ENCODE measurements around the gene BSDC1.
"Not testable (repeated sequence)": the region's sequence is repeated elsewhere in the genome, so short reads cannot be mapped to it uniquely, and the experiment has no call there.

Gene BSDC1

DNA sequence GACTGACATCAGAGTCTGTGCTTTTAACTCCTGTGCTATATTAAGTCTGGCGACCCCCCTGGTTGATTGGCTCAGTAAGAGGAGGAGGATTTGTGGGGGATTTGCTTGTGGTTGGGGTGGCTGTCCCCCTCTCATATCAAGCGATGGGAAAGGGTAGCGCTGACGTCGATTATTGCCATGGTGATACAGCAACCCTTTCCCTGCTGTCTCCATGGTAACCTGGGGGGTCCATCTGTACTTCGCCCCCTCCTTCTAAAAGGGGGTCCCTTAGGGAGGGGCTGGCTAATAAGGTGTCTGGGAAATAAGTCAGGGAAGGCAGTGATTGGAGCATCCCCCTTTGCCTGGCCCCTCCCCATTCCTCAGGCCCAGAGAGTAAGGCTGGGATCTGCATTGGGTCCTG is 36.6 kb downstream of the BSDC1 start:
- DNase-seq (ENCODE audit: low read depth in 2 of 2), result no peak

DNA sequence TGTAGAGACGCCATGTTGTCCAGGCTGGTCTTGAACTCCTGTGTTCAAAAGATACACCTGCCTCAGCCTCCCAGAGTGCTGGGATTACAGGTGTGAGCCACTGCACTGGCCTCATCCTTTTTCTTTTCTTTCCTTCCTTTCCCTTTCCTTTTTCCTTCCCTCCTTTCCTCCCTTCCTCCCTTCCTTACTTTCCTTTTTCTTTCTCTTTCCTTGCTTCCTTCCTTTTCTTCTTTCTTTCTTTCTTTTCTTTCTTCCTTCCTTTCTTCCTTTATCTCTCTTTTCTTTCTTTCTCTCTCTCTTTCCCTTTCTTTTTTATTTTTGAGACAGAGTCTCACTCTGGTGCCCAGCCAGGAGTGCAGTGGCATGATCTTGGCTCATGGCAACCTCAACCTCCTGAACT is 37.8 kb downstream of the BSDC1 start:
- no peak for DNase-seq (ENCODE audit: low read depth in 2 of 2)

DNA sequence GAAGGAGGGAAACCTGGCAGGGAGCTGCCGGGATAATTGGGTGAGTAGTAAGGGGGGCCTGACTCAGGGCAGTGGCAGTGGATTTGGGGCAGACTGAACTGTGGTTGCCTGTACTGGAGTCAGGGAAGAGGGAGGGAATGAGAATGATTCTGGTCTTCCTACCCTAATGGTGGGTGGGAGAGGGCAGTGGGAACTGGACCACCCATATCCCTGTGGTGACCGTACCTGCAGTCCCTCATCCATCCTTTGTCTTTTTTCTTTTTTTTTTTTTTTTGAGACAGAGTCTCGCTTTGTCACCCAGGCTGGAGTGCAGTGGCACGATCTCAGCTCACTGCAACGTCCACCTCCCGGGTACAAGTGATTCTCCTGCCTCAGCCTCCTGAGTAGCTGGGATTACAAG is 38.5 kb downstream of the BSDC1 start:
- DNase-seq (ENCODE audit: low read depth in 2 of 2), result not testable (repeated sequence)

DNA sequence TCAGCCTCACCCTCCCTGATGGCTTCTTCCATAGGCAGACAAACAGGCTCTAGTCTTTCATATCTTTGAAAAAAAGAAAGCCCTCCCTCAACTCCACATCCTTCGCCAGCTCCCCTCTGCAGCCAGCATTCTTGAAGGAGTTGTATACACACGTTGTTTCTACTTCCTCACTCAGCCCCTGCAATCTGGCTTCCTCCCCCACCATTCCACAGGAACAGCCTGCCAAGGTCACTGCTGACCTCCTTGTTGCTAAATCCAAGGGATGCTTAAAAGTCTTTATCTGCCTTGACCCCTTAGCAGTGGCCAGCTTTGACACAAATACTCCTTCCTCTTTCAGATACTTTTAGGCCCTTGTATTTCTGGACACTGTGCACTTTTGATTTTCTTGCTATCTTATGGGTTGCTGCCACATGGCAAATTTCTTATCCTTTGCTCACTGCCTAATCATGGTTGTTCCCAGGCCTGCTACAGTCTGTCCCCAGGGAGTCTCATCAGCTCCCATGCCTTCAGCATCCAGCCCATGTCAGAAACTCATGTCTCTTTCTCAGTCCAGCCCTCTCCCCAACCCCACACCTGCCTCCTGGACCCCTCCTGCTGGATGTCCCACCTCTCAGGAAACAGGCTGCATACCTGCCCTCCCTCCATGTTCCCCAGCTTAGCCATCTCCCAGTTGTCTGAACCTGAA is 40.2 kb downstream of the BSDC1 start:
- DNase-seq (ENCODE audit: low read depth in 2 of 2), result no peak

DNA sequence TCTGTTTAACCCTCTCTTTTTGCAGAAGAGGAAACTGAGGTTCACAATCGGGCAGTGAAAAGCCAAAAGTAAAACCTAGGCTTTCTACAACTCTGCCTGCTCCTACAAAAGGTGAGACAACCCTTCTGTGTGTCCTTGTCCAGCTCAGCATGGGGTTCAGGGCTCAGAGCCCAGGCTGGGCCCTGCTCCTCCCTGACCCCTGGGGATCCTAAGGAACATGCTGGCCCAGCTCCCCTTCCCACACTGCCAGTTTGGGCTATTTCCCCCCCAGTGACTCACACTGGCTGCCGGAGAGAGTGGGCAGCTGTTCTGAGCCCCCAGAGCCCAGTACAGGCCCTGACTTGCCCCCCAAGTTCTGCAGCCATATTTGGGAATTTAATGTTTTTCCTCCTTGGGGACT is 40.8 kb downstream of the BSDC1 start:
- no peak for DNase-seq (ENCODE audit: low read depth in 2 of 2)

DNA sequence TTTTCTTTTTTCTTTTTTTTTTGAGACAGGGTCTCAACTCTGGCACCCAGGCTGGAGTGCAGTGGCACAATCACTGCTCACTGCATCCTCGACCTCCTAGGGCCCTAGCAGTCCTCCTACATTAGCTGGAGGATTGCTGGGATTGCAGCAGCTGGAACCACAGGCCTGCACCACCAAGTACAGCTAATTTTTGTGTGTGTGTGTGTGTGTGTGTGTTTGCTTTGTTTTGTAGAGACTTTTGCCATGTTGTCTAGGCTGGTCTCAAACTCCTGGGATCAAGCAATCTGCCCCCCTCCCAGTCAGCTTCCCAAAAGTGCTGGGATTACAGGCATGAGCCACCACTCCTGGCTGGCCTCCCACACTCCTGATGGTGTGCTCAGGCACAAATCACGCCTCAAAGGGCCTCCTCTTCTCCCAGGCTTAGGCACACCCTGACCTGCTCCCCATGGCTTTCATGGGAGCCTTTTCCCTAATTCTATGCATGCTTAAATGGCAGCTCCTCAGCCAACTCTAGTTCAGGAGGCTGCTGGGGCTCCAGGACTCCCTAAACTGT is 41.3 kb downstream of the BSDC1 start:
- DNase-seq (ENCODE audit: low read depth in 2 of 2), result no peak

DNA sequence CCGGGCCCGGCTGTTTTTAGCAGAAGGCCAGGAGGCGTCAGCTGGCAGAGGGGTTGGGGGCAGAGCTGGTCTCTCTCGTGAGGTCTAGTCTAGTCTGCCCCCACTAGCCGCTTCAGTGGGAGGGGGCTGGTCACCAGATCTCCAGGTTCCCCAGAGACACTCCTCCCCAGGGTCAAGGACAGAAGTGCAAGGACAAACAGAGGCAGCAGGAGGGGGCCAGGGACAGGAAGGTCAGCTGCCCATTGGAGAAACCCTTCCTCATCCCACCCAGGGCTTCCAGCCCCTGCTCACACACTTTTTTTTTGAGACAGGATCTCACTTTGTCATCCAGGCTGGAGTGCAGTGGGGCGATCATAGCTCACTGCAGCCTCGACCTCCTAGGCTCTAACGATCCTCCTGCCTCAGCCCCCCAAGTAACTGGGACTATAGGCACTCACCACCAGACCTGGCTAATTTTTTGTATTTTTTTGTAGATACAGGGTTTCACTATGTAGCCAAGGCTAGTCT is 41.9 kb downstream of the BSDC1 start:
- no peak for DNase-seq (ENCODE audit: low read depth in 2 of 2)

DNA sequence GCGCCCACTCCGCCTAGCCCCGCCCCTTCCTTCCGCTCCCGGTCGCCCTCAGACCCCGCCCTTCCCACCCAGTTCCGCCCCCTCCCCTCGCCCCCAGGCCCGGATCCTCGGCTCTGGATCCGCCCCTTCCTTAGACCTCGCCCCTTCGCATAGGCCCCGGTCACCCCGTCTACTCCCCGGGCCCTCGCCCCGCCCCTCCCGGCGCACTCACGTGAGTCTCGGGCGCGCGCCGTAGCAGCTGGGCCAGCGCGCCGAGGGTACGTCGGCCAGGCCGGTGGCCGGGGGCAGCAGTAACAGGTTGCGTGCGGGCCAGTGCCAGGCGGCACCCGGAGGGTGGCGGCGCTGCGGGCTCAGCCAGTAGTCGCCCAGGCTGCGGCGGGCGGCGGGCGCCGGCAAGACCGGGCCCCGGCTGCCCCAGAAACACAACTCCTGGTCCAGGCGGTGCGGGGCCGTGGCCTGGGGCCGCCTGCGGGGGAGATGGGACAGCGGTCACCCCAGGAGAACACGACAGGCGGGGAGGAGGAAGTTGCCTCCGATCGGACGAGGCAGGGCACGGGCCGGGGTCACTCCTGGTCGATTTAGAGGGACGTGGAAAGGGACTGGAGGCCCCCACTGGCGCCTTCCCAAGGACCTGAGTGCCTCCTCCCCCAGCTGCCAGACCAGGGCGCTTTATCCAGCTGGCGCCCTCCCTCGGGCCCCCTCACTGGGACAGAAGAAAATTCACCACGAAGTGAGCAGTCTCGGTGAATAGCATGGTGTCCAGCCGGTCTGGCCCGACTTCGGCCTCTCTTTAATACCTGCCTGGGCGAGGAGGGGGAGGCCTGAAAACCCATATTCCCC is 42.6 kb downstream of the BSDC1 start:
- peak; percentile 86 to 87 for DNase-seq (ENCODE audit: low read depth in 2 of 2)

DNA sequence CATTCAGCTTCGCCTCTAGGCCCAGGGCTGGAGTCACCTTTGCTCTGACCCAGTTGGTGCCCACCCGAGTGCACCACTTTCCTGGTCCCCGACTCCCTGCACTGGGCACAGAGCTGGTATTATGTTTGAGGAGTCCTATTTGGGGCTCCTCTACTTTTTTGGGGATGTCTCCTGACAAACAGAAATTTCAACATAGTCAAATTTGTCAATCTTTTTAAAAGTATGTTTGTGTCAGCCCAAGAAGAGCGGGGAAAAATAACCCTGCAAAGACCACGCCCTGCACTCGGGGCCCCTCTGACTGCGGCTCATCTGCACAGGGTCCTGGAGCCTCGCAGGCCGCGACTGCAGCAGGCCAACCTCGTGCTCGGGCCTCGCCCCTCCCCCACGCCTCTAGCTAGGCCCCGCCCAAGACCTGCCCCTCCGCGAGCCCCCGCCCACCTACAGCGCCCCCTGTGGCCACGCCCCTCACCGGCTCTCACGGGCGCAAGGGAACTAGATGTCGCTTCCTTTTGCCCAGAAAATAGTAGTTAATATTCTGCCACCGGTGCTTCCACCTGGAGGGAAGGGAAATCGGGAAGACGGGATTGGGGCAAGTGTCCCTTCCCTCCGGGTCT is 43.3 kb downstream of the BSDC1 start:
- peak; percentile 70 to 80 for DNase-seq (ENCODE audit: low read depth in 2 of 2)

DNA sequence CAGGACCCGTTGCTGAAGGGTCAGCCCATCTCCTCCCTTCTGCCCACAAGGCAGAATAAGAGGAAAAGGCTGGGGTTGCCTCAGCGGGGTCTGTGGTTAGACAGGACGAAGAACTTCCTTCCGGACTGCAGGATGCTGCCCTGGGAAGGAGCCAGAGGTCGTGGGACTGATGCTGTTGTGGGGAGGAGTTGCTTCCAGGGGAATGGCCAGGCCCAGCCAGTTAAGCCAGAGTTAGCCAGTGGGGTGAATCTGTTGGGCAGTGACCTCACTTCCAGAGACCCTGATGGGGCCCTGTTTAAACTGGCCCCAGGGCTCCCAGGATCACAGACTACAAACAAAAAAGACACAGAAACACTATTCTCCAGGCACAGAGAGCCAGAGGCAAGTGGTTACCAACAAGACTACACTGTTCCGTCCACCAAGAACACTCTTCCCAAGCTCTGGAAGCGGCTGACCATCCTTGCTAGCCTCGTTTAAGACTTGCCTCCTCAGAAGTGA is 45.0 kb downstream of the BSDC1 start:
- DNase-seq (ENCODE audit: low read depth in 2 of 2), result no peak

DNA sequence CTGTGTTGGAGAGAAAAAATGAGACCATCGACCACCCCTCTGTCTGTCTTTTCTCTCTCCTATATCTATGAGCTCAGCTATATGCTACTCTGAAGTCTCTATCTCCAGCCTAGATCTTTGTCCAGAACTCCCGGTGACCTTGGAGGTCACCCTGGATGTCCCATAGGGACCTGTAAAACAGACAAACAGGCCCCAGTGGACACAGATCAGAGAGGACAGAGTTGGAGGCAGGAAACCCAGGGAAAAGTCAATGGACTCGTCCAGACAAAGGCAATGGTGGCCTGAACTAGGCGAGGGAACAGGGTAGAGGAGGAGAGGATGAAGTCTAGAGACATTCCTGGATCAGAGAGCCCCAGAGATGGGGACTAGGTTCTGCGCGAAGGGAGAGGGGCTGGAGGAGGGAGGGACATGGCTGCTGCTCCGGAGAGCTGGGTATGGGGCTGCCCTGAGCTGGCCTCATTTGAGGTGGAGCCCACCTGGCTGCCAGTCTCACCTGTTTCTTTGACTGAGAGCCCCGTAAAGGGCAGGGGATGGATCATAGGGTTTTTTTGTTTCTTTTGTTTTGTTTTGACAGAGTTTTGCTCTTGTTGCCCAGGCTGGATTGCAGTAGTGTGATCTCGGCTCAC is 47.6 kb downstream of the BSDC1 start:
- DNase-seq (ENCODE audit: low read depth in 2 of 2), result no peak

DNA sequence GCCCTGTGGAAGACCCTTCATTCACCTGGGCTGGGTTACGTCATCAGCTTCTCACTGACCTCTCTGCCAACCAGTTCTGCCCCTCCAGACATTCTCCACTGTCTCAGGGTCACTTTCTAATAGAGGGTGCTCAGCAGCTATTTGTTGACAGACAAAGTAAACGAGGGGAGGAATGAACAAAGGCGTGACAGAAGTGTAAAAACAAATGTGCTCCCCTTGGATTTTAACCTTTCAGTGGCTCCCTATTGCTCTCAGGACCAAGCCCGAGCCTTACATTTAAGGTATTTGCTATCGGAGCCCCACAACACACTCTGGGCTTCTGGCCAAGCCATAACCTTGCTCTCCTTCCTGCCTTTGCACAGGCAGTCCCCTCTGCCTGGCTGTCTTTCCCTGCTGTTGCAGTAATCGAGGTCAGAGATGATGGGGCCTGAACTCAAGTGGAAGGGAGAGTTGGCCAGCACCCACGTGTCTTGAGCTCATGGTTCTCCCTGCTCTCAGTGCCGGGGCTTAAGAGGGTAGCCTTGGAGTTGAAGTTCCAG is 48.9 kb downstream of the BSDC1 start:
- DNase-seq (ENCODE audit: low read depth in 2 of 2), result no peak

DNA sequence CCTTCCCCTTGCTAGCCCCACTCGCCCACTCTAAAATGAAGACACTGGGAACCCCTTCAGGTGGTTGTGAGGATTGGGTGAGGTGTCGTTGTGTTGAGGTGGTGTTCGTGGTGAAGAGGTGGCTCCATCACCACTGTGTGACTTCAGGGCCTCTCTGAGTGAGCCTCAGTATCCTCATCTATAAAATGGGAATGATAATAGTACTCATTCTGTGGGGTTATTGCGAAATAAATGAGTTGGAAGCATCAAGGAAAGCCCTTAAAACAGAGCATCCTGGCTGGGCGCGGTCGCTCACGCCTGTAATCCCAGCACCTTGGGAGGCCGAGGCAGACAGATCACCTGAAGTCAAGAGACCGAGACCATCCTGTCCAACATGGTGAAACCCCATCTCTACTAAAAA is 51.5 kb downstream of the BSDC1 start:
- DNase-seq (ENCODE audit: low read depth in 2 of 2), result no peak

DNA sequence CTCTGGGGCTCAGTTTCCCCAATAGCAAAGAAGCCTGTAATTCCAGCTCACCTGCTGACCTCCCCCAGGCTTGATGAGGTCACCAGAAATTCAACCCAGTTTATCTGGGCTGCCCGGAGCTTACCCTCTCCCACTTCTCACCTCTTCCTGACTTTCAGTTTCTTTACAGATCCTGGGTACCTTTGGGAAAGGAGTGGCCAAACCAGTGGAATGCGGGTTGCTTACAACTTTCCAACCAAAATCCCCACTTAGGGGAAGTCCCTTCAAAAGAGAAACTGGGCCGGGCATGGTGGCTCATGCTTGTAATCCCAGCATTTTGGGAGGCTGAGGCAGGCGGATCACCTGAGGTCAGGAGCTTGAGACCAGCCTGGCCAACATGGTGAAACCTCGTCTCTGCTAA is 52.3 kb downstream of the BSDC1 start:
- no peak for DNase-seq (ENCODE audit: low read depth in 2 of 2)

DNA sequence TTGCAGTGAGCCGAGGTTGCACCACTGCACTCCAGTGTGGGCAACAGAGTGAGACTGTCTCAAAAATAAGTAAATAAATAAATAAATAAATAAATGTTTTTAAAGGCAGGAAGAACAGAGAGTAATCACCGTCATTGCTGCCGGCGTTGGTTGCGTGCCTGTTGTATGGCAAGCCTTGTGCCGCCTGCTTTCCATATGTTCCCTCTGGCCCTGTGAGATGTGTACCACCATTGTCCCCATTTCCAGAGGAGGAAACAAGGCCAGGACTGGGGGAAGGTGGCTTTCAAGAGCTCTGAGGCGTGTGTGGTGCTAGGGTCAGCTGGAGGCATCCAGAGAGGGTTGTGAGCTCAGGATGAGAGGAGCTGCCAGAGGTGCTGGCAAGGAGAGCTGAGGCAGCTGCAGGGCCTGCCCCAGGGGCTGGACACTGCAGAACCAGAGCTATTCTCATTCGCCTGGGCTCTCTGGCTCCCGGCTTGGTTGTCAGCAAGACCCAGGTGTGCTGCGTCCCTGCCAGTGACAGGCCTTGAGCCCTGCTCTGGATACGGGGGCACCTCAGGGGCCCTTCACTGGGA is 53.0 kb downstream of the BSDC1 start:
- DNase-seq (ENCODE audit: low read depth in 2 of 2), result no peak

DNA sequence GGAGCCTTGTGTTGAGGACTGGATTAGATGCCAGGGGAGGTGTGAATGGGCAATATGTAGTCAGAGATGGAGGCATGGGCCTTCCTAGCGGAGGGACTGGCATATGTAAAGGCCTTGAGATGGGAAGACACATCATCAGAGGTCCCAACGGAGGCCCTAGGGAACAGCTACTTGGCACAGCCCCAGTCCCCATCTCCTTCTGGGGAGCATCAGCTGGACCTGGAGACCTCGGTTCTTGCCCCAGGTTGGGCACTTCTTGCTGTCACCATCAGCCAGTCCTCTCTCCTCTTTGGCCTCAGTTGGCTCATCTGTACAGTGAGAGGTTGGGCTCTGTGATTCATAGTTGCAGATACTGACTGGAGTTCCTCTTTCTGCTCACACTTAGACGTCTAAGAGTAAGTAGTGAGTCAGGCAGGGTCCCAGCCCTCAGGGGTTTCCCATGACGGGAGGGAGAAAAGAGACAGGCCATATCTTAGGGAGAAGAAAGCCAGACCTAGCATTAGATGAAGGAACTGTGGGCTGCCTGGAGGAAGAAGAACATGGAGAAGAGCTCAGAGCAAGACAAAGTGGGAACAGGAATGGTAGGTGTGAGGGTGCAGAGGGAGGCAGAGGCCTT is 54.8 kb downstream of the BSDC1 start:
- peak in 1 of 2 donors; percentile 53 for DNase-seq (ENCODE audit: low read depth in 2 of 2)

DNA sequence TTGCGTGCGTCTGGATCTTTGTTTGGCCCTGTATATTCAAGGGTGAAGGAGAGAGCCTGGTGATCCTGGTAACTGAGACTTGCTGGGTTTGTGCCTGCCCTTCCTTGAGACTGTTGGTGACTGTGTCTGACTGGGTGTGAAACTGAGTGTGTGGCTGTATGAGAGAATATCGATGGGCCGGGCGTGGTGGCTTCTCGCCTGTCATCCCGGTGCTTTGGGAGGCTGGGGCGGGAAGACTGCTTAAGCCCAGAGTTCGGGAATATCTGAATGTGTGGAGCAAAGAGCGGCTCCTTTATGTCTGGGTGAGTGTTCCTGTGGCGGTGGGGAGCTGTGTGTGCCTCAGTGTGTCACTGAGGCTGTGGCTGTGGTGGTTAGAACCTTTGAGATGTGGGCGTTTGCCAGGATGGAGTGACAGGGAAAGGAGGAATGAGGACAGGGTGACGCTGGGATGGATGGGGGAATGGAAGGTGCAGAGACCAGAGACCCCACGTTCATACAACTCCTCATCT is 55.5 kb downstream of the BSDC1 start:
- no peak for DNase-seq (ENCODE audit: low read depth in 2 of 2)

DNA sequence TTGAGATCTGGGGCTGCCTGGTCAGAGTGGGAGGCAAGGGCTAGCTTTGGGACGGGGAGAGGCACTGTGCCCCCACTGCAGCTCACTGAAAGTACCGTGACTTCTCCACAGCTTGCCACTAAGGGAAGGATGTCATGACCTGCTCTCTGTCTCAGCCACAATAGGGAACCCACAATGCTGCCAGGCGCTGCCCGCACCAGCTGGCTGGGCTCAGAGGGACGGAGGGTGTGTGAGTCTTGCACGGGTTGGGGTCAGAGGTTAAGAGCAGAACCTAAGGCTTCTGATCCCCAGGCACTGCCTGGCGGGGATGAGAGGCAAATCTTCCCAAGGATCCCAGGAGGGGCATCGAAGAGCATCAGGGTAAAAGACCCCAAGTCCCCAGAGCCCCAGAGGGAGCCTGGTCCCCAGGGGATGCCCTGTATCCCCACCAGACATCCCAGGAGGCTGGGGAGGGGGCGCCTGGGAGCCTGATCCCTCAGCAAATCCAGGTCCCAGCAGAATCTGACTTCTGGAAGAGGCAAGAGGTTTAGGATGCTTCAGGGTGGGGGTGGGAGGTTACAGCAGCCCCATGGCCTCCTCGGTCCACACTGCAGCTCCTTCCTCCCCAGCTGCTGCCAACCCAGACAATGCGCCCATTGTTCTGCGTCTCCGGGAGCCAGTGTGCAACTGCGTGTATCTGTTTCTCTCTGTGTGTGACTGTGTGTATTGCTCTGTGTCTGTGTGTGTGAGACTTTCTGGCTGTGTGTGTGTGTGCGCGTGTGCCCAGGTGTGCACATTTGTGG is 56.2 kb downstream of the BSDC1 start:
- no peak for DNase-seq (ENCODE audit: low read depth in 2 of 2)

DNA sequence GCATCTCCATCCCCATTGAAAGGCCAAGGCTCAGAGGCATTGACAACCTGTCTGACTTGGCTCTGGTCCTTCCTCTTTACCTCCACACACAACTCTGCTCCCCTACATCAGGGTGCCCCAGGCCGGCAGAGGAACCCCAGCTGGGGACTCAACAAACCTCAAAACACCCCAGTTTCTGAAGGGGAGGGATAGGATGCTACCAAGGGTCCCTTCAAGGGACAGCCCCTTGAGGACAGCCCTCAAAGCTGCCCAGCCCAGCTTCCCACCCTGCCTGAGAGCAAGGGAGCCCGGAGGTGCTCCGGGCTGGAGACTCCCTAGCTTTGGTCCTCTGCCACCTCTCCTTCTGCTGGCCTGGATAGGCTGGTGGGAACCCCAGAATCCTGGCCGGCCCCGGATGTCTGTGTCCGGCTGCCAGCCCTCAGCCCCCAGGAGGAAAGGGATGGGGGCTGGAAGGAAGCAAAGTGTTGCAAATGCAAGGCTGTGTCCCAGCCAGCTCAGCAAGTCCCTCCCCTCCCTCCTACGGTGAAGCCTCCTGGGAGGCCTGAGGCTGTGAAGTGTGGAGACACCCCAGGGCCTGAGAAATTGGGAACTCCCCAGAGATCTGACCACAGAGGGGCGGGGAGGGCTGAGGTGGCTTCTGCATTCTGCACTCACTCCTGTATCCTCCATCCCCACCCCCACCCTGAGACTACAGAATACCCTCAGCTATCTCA is 57.1 kb downstream of the BSDC1 start:
- DNase-seq (ENCODE audit: low read depth in 2 of 2), result peak in 1 of 2 donors; percentile 24
